Heart left ventricle (tissue), 13 donors: ENCODE data around the gene TRABD2A.

Experiments used
- CTCF ChIP-seq, 12 donors: fragments of 200-600 bp; sonication (generic) in 4 of 12; IDR thresholded peaks; one replicate each; pipeline versions ENCODE4 v1.5.0 to v1.8.0; 2018 to 2022; ENCODE audit warnings: antibody characterized with exemption in 12 of 12, mild to moderate bottlenecking in 5 of 12
- POLR2A ChIP-seq, 2 donors: fragments of 450-650 bp; IDR thresholded peaks; one replicate each; pipeline ENCODE4 v1.6.1; 2017; ENCODE audit warnings: antibody characterized with exemption in 2 of 2, mild to moderate bottlenecking in 2 of 2, moderate library complexity in 2 of 2
- donor health status: ischemic (EF 13 %, LVEDD 7.1; RV severe dilation, severe dysfunction).
- donor health status: DM: no; HTN: yes; CAD: no.
- donor health status: DM: no; HTN: no; CAD: no.
- donor health status: ischemic (EF 25% LVEDD 6.9; RV normal size, moderate dysfunction).
- donor health status: ischemic (EF 25% LVEDD 5.7; RV mildly dilated, moderate dysfunction).
- donor health status: ischemic (EF 35%, LVEDD 5.7; RV mildly dilated, moderate dysfunction).
- donor health status: nonischemic (EF 11% LVEDD 7.7; RV severe dilation, severe dysfunction).
- donor health status: DM: yes; HTN: yes; CAD: no.
- donor health status: PGD.
- donor health status: ischemic (EF 29% LVEDD 5.4; RV normal size, mild dysfunction).
- donor health status: nonischemic (EF 23%, LVEDD 6.1; RV moderate dilation, normal function).

- no peak for TF ChIP-seq CTCF (IDR thresholded peaks at IDR 0.05)
- TF ChIP-seq POLR2A (IDR thresholded peaks at IDR 0.05): no peak
Observed at GRCh38 chr2:84807063-84807485, 73.8 kb downstream of the TRABD2A start.
